ENCODE results near the gene RUNDC3A.

DNA sequence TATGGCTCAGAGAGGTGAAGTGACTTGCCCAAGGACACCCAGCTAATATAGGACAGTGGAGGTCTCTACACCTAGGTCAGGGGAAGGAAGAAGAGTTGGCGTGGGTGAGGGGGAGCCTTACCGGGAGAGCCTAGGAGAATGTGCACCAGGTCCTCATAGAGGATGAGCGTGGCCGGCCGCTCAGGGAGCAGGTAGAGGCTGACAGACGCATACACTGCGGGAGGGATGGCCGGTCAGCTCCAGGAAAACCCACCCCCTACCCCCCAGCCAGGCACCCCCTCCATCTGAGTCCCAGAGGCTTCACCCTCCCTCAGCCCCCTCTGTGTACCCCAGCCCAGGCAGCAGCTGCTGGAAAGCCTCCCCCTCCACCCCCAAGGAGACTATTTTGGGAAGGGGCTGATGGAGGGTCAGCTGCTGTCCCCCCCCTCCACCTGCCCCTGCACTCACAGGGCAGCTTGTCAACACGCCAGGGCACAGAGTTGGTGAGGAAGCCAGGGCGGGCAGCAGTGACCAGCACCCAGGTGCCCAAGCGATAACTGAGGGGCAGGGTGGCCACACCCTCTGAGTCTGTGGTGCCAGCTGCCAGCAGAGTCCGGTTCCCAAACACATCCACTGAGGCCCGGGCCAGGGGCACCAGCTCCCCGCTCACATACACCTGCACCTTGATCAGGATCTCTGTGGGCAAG is 51.2 kb downstream of the RUNDC3A start:
- TF ChIP-seq, protein P1, sequence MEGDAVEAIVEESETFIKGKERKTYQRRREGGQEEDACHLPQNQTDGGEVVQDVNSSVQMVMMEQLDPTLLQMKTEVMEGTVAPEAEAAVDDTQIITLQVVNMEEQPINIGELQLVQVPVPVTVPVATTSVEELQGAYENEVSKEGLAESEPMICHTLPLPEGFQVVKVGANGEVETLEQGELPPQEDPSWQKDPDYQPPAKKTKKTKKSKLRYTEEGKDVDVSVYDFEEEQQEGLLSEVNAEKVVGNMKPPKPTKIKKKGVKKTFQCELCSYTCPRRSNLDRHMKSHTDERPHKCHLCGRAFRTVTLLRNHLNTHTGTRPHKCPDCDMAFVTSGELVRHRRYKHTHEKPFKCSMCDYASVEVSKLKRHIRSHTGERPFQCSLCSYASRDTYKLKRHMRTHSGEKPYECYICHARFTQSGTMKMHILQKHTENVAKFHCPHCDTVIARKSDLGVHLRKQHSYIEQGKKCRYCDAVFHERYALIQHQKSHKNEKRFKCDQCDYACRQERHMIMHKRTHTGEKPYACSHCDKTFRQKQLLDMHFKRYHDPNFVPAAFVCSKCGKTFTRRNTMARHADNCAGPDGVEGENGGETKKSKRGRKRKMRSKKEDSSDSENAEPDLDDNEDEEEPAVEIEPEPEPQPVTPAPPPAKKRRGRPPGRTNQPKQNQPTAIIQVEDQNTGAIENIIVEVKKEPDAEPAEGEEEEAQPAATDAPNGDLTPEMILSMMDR (IDR thresholded peaks at IDR 0.05; ENCODE audit: insufficient read depth, low read length, poor library complexity, severe bottlenecking) = no peak
- TF ChIP-seq EZH2phosphoT487 (conservative IDR thresholded peaks at IDR 0.05; ENCODE audit: low read length) = no peak

Data from SU-DHL-6 (cell line).